ENCODE data around the gene PTGIR. TPM values are rescaled to one million over a fixed set of nuclear protein-coding genes. Genes with fewer than 3 reads are reported as not detected.
A peak's percentile ranks its signal among the peaks of the same experiment; 100 is the strongest.

PTGIR gene
- polyA plus RNA-seq, 2 of the 4 experiments (the other 2 are of a cell fraction) = 0.06 TPM; not detected in 1

GRCh38 chr19:46602392-46603194, 22.3 kb downstream of the PTGIR start:
- WGBS (ENCODE audit: missing lambda C conversion rate) = 25% methylated on average over 23 of the region's 23 CpGs
- CTCF ChIA-PET = interaction anchor here (0.6 to 34.1 kb wide), 5 partner anchors 21 to 1141 kb away, joined by 3 to 737 read pairs (median 8); partner anchors contain the start of genes DACT3, GNG8 and PTGIR
- TF ChIP-seq POLR2AphosphoS2 (conservative IDR thresholded peaks at IDR 0.05; ENCODE audit: low read length) (no peak), CBX2 (IDR thresholded peaks at IDR 0.05; ENCODE audit: borderline replicate concordance, low read depth) (no peak), HDAC2 (IDR thresholded peaks at IDR 0.05) (no peak), CBX8 (IDR thresholded peaks at IDR 0.05) (no peak), BHLHE40 (IDR thresholded peaks at IDR 0.05; ENCODE audit: low read depth, low read length) (no peak), BCL3 (IDR thresholded peaks at IDR 0.05) (0 out of 3 replicates have a peak, but pooled peaks have one; percentile 3)
- POLR2A ChIA-PET = interaction anchor here (3.7 kb wide), 1 partner anchor 59 kb away, joined by 29 read pairs; the partner anchor contains the start of gene DACT3
- peak overlapping the region; percentile 96 to 97 for H3K27ac ChIP-seq
- ATAC-seq (0 out of 6 replicates have a peak, but pooled peaks of 1 of the 2 experiments have one; percentile 3), DNase-seq (ENCODE audit: low read depth in 1 of 2, low spot score in 1 of 2) (no peak), FAIRE-seq (no peak)
- peaks cover 12% of the 10 kb centered on the region for H3K9me3 ChIP-seq
- peak overlapping the region; percentile 95 for H3K4me2 ChIP-seq
- peaks cover 23% of the 10 kb centered on the region for H3K4me1 ChIP-seq
- peak overlapping the region; percentile 94 for H3K4me3 ChIP-seq

- under 1% methylated on average over 27 of the region's 51 CpGs for WGBS (ENCODE audit: missing lambda C conversion rate)
- Histone ChIP-seq H3K4me3 (peak within 1 kb of the TSS; percentile 94), H3K27ac (peak within 1 kb of the TSS; percentile 96 to 97), H3K4me1 (peaks cover 23% of the 10 kb centered on the region), H3K4me2 (peak within 1 kb of the TSS; percentile 95), H3K9me3 (peaks cover 12% of the 10 kb centered on the region)
- TF ChIP-seq HOXB13 (CRISPR knock-in tag; IDR thresholded peaks at IDR 0.05; ENCODE audit: low read depth) (no peak), ATOH8 (CRISPR knock-in tag; IDR thresholded peaks at IDR 0.05; ENCODE audit: low read depth) (no peak), TP53 (CRISPR knock-in tag; IDR thresholded peaks at IDR 0.05) (no peak), HES2 (IDR thresholded peaks at IDR 0.05) (no peak), RAD21 (conservative IDR thresholded peaks at IDR 0.05 in 1 of 2, IDR thresholded peaks at IDR 0.05 in 1 of 2) (no peak), HEYL (CRISPR knock-in tag; IDR thresholded peaks at IDR 0.05) (no peak), ZC3H11A (IDR thresholded peaks at IDR 0.05) (no peak), POLR2A (IDR thresholded peaks at IDR 0.05; ENCODE audit: low read length) (peak; percentile 92), PHF8 (IDR thresholded peaks at IDR 0.05; ENCODE audit: borderline replicate concordance, low read depth) (peak; percentile 94), JUNB (IDR thresholded peaks at IDR 0.05) (no peak), E2F6 (IDR thresholded peaks at IDR 0.05; ENCODE audit: borderline replicate concordance, low read depth) (no peak), FOXS1 (CRISPR knock-in tag; IDR thresholded peaks at IDR 0.05) (no peak), EHMT2 (IDR thresholded peaks at IDR 0.05; ENCODE audit: low read depth) (no peak), RNF2 (IDR thresholded peaks at IDR 0.05; ENCODE audit: borderline replicate concordance, low read depth) (no peak), USF2 (IDR thresholded peaks at IDR 0.05) (no peak), ZNF302 (CRISPR knock-in tag; IDR thresholded peaks at IDR 0.05) (no peak), HMGXB4 (CRISPR knock-in tag; IDR thresholded peaks at IDR 0.05; ENCODE audit: borderline replicate concordance) (no peak), KDM5A (IDR thresholded peaks at IDR 0.05) (no peak), TFCP2L1 (CRISPR knock-in tag; IDR thresholded peaks at IDR 0.05) (0 out of 2 replicates have a peak, but pooled peaks have one; percentile 48), FOSB (CRISPR knock-in tag; IDR thresholded peaks at IDR 0.05) (no peak), BCL3 (IDR thresholded peaks at IDR 0.05) (peak; percentile 71; the same call in 1 of the 3 replicates)
- ChIA-PET POLR2A (interaction anchor here (0.8 to 3.7 kb wide), 9 partner anchors 10 to 152 kb away, joined by 3 to 29 read pairs (median 9); partner anchors contain the start of gene DACT3), CTCF (interaction anchor here (0.8 to 34.1 kb wide), 8 partner anchors 12 to 185 kb away, joined by 3 to 737 read pairs (median 8); partner anchors contain the start of genes DACT3, GNG8 and PTGIR)
- ATAC-seq (peak in 1 of 2 experiments; percentile 7; a peak in 1 of 6 replicates), DNase-seq (ENCODE audit: low read depth in 1 of 2, low spot score in 1 of 2) (no peak), FAIRE-seq (no peak)
Measured at GRCh38 chr19:46601318-46602224, 23.3 kb downstream of the PTGIR start, which contains the start of gene CALM3. Gene CALM3 (plus strand): TSS chr19:46601330. CDS start chr19:46601435, 105 bp downstream.

All from A549 (cell line).